Endothelial cell (in vitro differentiated cells): ENCODE data around the gene SOBP. TPM values are rescaled to one million over a fixed set of nuclear protein-coding genes. Genes with fewer than 3 reads are reported as not detected.

ENCODE experiments used
- DNase-seq: peaks from one replicate; pipeline ENCODE4 v3.0.0; 2021; ENCODE audit warnings: low spot score
- H3K27ac Mint-ChIP-seq: one replicate; pipeline ENCODE4 v1.8.0; 2021; ENCODE audit warnings: mixed read lengths, inconsistent platforms; ENCODE audit not compliant: unreplicated experiment
- H3K27me3 Mint-ChIP-seq: one replicate; pipeline ENCODE4 v1.8.0; 2021; ENCODE audit warnings: mild to moderate bottlenecking, moderate library complexity, mixed read lengths, inconsistent platforms; ENCODE audit not compliant: unreplicated experiment
- H3K36me3 Mint-ChIP-seq: one replicate; pipeline ENCODE4 v1.8.0; 2021; ENCODE audit warnings: mild to moderate bottlenecking, low read depth, mixed read lengths, inconsistent platforms; ENCODE audit not compliant: unreplicated experiment
- H3K4me1 Mint-ChIP-seq: one replicate; pipeline ENCODE4 v1.8.0; 2021; ENCODE audit warnings: mild to moderate bottlenecking, mixed read lengths, inconsistent platforms; ENCODE audit not compliant: unreplicated experiment
- H3K4me3 Mint-ChIP-seq: one replicate; pipeline ENCODE4 v1.8.0; 2021; ENCODE audit warnings: mild to moderate bottlenecking, mixed read lengths, inconsistent platforms; ENCODE audit not compliant: unreplicated experiment
- H3K9me3 Mint-ChIP-seq: one replicate; pipeline ENCODE4 v1.8.0; 2021; ENCODE audit warnings: mixed read lengths, inconsistent platforms; ENCODE audit not compliant: unreplicated experiment
- total RNA-seq: library from RNA; stranded (reverse); fragmentation: NEBNext Ultra II Directional; extraction: Animal tissue kit (Norgen Biotek cat#: 25700); gene quantifications from one replicate; pipeline ENCODE4 v1.2.1, GENCODE V29; 2021; ENCODE audit not compliant: unreplicated experiment
- TF ChIP-seq, protein P1 (sequence below): fragments of 200-600 bp; sonication (generic); IDR thresholded peaks from one replicate; pipeline ENCODE4 v1.5.0; 2021; ENCODE audit warnings: antibody characterized with exemption; ENCODE audit not compliant: unreplicated experiment

SOBP gene
- total RNA-seq, 1 donor from 2014 or later: 1.5 TPM

DNA sequence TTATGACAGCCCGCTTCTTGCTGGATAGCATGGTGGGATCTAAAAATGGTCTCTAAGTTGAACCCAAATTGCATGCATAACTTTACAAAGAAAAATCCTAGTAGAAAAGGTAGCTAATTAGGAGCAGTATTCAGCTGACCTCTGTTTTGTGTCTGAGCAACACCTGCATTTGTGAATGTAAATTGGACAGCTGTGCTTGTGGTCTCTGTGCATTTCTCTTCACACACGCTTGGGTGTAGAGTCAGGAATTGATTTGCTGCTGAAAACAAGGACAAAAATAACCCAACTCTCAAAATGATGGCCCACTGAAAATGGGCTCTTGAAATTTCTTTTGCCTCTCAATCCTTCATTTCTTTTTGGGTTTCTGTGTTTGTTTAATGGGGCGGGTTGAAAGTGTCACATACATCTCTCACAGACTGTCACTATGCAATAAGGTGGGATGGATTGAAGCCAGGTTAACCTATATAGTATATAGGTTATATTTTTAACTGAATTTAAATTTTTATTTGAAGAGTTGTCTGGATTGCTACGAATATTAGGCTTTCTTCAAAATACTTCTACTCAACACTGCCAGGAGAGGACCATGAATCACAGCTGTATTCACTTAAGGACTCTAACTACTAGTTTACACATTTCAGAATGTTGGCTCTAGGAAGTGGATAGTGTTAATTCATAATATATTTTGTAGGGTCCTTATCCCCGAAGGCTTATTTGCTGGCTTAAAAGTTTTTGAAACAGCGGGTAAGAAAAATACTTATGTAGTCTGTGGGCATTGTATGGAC is 46.5 kb downstream of the SOBP start:
- TF ChIP-seq, protein P1, sequence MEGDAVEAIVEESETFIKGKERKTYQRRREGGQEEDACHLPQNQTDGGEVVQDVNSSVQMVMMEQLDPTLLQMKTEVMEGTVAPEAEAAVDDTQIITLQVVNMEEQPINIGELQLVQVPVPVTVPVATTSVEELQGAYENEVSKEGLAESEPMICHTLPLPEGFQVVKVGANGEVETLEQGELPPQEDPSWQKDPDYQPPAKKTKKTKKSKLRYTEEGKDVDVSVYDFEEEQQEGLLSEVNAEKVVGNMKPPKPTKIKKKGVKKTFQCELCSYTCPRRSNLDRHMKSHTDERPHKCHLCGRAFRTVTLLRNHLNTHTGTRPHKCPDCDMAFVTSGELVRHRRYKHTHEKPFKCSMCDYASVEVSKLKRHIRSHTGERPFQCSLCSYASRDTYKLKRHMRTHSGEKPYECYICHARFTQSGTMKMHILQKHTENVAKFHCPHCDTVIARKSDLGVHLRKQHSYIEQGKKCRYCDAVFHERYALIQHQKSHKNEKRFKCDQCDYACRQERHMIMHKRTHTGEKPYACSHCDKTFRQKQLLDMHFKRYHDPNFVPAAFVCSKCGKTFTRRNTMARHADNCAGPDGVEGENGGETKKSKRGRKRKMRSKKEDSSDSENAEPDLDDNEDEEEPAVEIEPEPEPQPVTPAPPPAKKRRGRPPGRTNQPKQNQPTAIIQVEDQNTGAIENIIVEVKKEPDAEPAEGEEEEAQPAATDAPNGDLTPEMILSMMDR: no peak
- Mint-ChIP-seq H3K27ac (no peak overlapping the region), H3K4me1 (no peaks in the 10 kb centered on the region), H3K9me3 (no peaks in the 10 kb centered on the region), H3K27me3 (no peaks in the 10 kb centered on the region), H3K36me3 (no peaks in the 10 kb centered on the region), H3K4me3 (no peak overlapping the region)
- no peak for DNase-seq

DNA sequence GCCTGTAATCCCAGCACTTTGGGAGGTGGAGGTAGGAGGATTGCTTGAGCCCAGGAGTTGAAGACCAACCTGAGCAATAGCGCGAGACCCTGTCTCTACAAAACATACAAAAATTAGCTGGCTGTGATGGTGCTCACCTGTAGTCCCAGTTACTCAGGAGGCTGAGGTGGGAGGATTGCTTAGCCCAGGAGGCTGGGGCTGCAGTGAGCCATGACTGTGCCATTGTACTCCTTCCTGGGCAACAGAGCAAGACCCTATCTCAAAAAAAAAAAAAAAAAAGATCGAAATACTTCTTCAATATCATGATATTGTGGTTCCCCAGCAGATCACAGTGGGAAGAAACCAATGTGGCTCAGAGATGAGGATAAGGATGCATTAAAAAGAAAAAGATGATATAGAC is 47.6 kb downstream of the SOBP start:
- peaks cover 2% of the 10 kb centered on the region for H3K4me1 Mint-ChIP-seq

DNA sequence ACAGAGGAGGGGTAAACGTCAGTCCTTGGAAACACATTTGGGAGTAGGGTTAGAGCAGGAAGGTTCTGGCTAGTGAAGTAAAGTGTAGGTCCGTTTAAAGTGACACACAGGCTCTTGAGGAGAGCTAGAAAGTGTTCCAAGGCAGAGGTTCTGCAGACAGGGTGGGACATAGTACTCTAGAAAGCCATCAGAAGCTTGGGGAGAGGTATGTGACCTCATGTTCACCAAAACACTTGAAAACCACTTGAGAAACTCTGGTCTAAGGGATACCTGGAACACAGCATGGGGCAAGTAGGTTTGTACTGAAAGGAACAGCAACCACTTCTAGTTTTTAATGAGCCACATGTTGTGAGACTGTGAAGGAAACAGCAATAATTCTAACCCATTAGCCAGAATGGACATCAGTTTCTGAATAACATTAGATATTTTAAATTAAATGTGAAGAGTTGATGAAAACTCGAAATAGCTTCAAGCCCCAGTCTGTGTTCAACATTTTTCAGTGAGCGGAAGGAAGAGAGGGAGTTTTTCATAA is 49.0 kb downstream of the SOBP start:
- no peak overlapping the region for H3K27ac Mint-ChIP-seq
- TF ChIP-seq, protein P1: no peak
- no peaks in the 10 kb centered on the region for H3K27me3 Mint-ChIP-seq
- H3K4me1 Mint-ChIP-seq: peaks cover 2% of the 10 kb centered on the region
- no peaks in the 10 kb centered on the region for H3K9me3 Mint-ChIP-seq
- no peak overlapping the region for H3K4me3 Mint-ChIP-seq
- no peak for DNase-seq
- H3K36me3 Mint-ChIP-seq: no peaks in the 10 kb centered on the region

More for the DNA sequence above, 47.6 kb downstream of the SOBP start:
- Mint-ChIP-seq H3K9me3 (no peaks in the 10 kb centered on the region), H3K36me3 (no peaks in the 10 kb centered on the region), H3K27ac (no peak overlapping the region), H3K4me3 (no peak overlapping the region), H3K27me3 (no peaks in the 10 kb centered on the region)
- TF ChIP-seq, protein P1: no peak
- DNase-seq: no peak

DNA sequence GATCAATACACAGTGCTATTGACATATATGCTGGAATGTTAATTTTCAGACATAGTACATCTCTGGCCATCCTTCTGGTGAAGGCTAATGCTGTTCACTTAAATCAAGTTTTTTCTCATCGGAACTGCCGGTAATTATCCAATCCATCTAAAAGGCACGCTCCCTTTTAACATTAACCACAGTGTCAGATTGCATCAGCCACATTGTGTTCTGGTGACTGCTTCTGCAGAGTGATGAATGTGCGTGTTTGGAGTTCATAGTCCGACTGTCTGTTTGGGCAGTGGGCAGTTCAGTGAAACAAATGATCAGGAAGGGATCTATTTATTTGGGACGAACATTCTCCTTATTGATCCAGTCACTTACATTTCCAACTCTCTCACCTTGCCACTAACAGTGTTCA is 49.5 kb downstream of the SOBP start:
- no peak for DNase-seq
- no peaks in the 10 kb centered on the region for H3K27me3 Mint-ChIP-seq
- H3K4me1 Mint-ChIP-seq: peaks cover 2% of the 10 kb centered on the region
- H3K9me3 Mint-ChIP-seq: no peaks in the 10 kb centered on the region
- no peak overlapping the region for H3K4me3 Mint-ChIP-seq
- H3K27ac Mint-ChIP-seq: no peak overlapping the region
- TF ChIP-seq, protein P1: no peak
- H3K36me3 Mint-ChIP-seq: no peaks in the 10 kb centered on the region

DNA sequence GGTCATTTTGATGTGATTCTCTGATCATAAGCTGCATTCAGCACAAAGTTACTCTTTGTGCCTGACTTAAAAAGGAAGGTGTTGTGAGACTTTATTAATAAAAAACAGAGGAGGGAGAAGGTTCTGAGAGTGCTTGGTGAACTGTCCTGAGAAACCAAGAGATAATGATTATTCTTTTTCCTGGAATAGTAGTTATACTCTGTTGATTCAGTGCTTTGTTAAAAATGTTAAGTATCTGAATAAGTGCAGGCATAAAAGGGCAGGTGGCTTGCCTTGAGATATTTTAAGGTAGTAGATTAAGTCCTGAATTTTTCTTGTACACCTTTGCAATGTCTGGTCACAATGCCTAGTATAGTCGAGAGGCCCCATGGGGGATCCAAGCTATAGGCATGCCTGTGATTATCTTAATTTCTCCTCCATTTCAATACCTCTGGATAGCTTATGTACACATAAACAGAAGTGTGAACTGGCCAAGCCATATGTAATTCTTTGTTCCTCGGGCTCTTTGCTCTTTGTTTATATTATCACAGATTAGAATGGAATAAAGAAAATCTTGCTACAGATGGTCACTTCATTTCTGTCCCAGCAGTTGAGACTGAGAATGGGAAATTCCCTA is 50.0 kb downstream of the SOBP start:
- Mint-ChIP-seq H3K4me3 (no peak overlapping the region), H3K4me1 (peaks cover 2% of the 10 kb centered on the region), H3K36me3 (no peaks in the 10 kb centered on the region), H3K27ac (no peak overlapping the region), H3K9me3 (no peaks in the 10 kb centered on the region), H3K27me3 (no peaks in the 10 kb centered on the region)
- no peak for DNase-seq
- TF ChIP-seq, protein P1: no peak
